CD14-positive monocyte (primary cell): ENCODE measurements around the gene CPA1. TPM values are rescaled to one million over a fixed set of nuclear protein-coding genes. Genes with fewer than 3 reads are reported as not detected.
A peak's percentile ranks its signal among the peaks of the same experiment; 100 is the strongest.

Experiments used
- DNase-seq, 3 donors: peaks; one replicate each; pipeline ENCODE4 v3.0.0-alpha.2; 2011 to 2022
- H2AFZ ChIP-seq: 2 replicates; pipeline ENCODE4 v1.6.0; 2012; ENCODE audit warnings: mild to moderate bottlenecking, low read depth, low read length, inconsistent platforms; ENCODE audit not compliant: insufficient read depth, poor library complexity, severe bottlenecking
- H3K27ac ChIP-seq, 2 donors: 1 replicate in 1 of 2; 2 replicates in 1 of 2; pipeline ENCODE4 v1.5.1; 2012 to 2013; ENCODE audit warnings: low read length in 2 of 2, control low read depth in 1 of 2, inconsistent platforms in 1 of 2, low read depth in 1 of 2, mild to moderate bottlenecking in 1 of 2
- H3K27me3 ChIP-seq, 2 donors: one replicate each; pipeline versions ENCODE4 v1.6.0 to v1.6.1; 2011 to 2013; ENCODE audit warnings: low read length in 2 of 2; ENCODE audit not compliant: control insufficient read depth in 2 of 2, insufficient read depth in 2 of 2
- H3K36me3 ChIP-seq, 2 donors: replicated peaks in 1 of 2; 1 replicate in 1 of 2; 2 replicates in 1 of 2; pipeline versions ENCODE4 v1.5.1 to v1.6.1; 2012 to 2013; ENCODE audit warnings: low read length in 2 of 2, control low read depth in 1 of 2, inconsistent platforms in 1 of 2, mild to moderate bottlenecking in 1 of 2; ENCODE audit not compliant: insufficient read depth in 2 of 2, control insufficient read depth in 1 of 2
- H3K4me1 ChIP-seq, 2 donors: 1 replicate in 1 of 2; 2 replicates in 1 of 2; pipeline versions ENCODE4 v1.5.1 to v1.6.1; 2012 to 2013; ENCODE audit warnings: low read length in 2 of 2, control low read depth in 1 of 2, inconsistent platforms in 1 of 2, mild to moderate bottlenecking in 1 of 2, moderate library complexity in 1 of 2; ENCODE audit not compliant: insufficient read depth in 2 of 2, control insufficient read depth in 1 of 2
- H3K4me2 ChIP-seq: replicated peaks from 2 replicates; pipeline ENCODE3; 2012; ENCODE audit warnings: low read length, moderate library complexity, mild to moderate bottlenecking; ENCODE audit not compliant: poor library complexity, severe bottlenecking; ENCODE audit errors: extremely low read depth
- H3K4me3 ChIP-seq, 3 experiments: fragments of 200-600 bp in 1 of 3; sonication (generic) in 1 of 3; replicated peaks in 1 of 3; 1 replicate in 2 of 3; 2 replicates in 1 of 3; pipeline ENCODE4 v1.5.1; 2011 to 2013; ENCODE audit warnings: low read length in 3 of 3, mild to moderate bottlenecking in 3 of 3, control low read depth in 2 of 3, low read depth in 2 of 3, inconsistent platforms in 1 of 3, moderate library complexity in 1 of 3
- H3K79me2 ChIP-seq: 2 replicates; pipeline ENCODE4 v1.6.0; 2012; ENCODE audit warnings: mild to moderate bottlenecking, control low read depth, inconsistent platforms, low read length, moderate library complexity; ENCODE audit not compliant: insufficient read depth
- H3K9ac ChIP-seq: 2 replicates; pipeline ENCODE4 v1.6.0; 2017; ENCODE audit warnings: low read length, mild to moderate bottlenecking; ENCODE audit not compliant: insufficient read depth, poor library complexity, severe bottlenecking
- H3K9me3 ChIP-seq, 2 donors: replicated peaks in 1 of 2; 1 replicate in 1 of 2; 2 replicates in 1 of 2; pipeline versions ENCODE4 v1.5.1 to v1.6.1; 2012 to 2013; ENCODE audit warnings: low read length in 2 of 2, control low read depth in 1 of 2; ENCODE audit not compliant: control insufficient read depth in 1 of 2, insufficient read depth in 1 of 2
- H4K20me1 ChIP-seq: 2 replicates; pipeline ENCODE4 v1.6.0; 2012; ENCODE audit warnings: mild to moderate bottlenecking, low read length, control low read depth, moderate library complexity; ENCODE audit not compliant: insufficient read depth
- H3K27ac Mint-ChIP-seq, 7 donors: one replicate each; pipeline ENCODE4 v1.8.0; 2020; ENCODE audit warnings: mild to moderate bottlenecking in 7 of 7, mixed read lengths in 7 of 7, moderate library complexity in 6 of 7, inconsistent platforms in 2 of 7
- H3K27me3 Mint-ChIP-seq, 3 donors: one replicate each; pipeline ENCODE4 v1.8.0; 2021 to 2022; ENCODE audit warnings: low read depth in 3 of 3, mild to moderate bottlenecking in 3 of 3, mixed read lengths in 3 of 3, moderate library complexity in 3 of 3, inconsistent platforms in 1 of 3
- H3K36me3 Mint-ChIP-seq, 2 donors: one replicate each; pipeline ENCODE4 v1.8.0; 2020; ENCODE audit warnings: mixed read lengths in 2 of 2, inconsistent platforms in 1 of 2, mild to moderate bottlenecking in 1 of 2
- H3K4me1 Mint-ChIP-seq: one replicate; pipeline ENCODE4 v1.8.0; 2020; ENCODE audit warnings: mild to moderate bottlenecking, mixed read lengths
- H3K4me3 Mint-ChIP-seq, 2 donors: one replicate each; pipeline ENCODE4 v1.8.0; 2020; ENCODE audit warnings: mild to moderate bottlenecking in 2 of 2, mixed read lengths in 2 of 2, moderate library complexity in 1 of 2
- H3K9me3 Mint-ChIP-seq, 7 donors: one replicate each; pipeline ENCODE4 v1.8.0; 2020 to 2022; ENCODE audit warnings: mixed read lengths in 7 of 7, mild to moderate bottlenecking in 6 of 7, moderate library complexity in 6 of 7, inconsistent platforms in 2 of 7
- WGBS: methylation state at CpG from one replicate; pipeline ENCODE4 v1.1.5; 2013; ENCODE audit warnings: missing lambda C conversion rate; ENCODE audit not compliant: insufficient coverage; 5-methylcytosine and 5-hydroxymethylcytosine counted together
- intact Hi-C, 2 donors: fragments of 100-400 bp; cut with micrococcal nuclease; formaldehyde crosslinking; loops; one replicate each; pipeline versions ENCODE4 v1.15.0 to v1.15.1; 2023
- polyA plus RNA-seq, 3 donors: library from polyadenylated mRNA; depleted of rRNA in 1 of 3; unstranded in 2 of 3; stranded (reverse) in 1 of 3; fragments of 300-500 nt in 2 of 3; fragments of >200 nt in 1 of 3; fragmentation: Illumina TruSeq in 2 of 3; gene quantifications; 1 replicate in 2 of 3; 2 replicates in 1 of 3; pipeline ENCODE4 v1.2.3, GENCODE V29; 2012 to 2021
- TF ChIP-seq, protein P1 (sequence below): fragments of 200-600 bp; IDR thresholded peaks from one replicate; pipeline ENCODE4 v1.8.0; 2022; ENCODE audit warnings: antibody characterized with exemption, mild to moderate bottlenecking

CPA1 gene
- polyA plus RNA-seq, 3 donors = not detected

DNA sequence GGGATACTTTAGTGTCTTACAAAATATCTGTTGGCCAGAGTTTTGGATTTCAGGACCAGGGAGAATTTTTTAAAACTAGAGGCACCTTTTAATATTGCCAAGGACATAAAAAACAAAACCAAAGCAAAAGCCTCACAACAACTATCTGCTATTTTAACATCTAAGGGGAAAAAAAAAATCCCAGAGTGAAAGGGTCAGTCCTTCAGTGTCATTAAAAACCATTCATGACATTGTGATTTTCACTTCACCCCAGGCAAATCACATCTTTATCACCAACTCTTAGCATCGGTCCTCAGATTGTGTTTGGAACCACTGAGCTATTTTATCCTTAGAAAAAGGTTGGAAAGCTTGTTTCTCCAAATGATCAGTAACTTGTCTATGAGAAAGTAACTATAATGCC lies 49.8 kb downstream of the CPA1 start:
- intact Hi-C loops = loop anchor here in 1 of 2 donors (10.0 kb wide), 1 partner anchor 235 kb away; the partner anchor contains the start of gene COPG2
- H3K4me3 Mint-ChIP-seq = no peak overlapping the region
- H3K27ac Mint-ChIP-seq = no peak overlapping the region
- no peak overlapping the region for H3K4me3 ChIP-seq
- H3K4me2 ChIP-seq = no peak overlapping the region
- H3K4me1 Mint-ChIP-seq = peaks cover 11% of the 10 kb centered on the region
- no peak for DNase-seq
- H3K4me1 ChIP-seq = peaks cover 32 to 44% of the 10 kb centered on the region in 2 donors
- TF ChIP-seq, protein P1, sequence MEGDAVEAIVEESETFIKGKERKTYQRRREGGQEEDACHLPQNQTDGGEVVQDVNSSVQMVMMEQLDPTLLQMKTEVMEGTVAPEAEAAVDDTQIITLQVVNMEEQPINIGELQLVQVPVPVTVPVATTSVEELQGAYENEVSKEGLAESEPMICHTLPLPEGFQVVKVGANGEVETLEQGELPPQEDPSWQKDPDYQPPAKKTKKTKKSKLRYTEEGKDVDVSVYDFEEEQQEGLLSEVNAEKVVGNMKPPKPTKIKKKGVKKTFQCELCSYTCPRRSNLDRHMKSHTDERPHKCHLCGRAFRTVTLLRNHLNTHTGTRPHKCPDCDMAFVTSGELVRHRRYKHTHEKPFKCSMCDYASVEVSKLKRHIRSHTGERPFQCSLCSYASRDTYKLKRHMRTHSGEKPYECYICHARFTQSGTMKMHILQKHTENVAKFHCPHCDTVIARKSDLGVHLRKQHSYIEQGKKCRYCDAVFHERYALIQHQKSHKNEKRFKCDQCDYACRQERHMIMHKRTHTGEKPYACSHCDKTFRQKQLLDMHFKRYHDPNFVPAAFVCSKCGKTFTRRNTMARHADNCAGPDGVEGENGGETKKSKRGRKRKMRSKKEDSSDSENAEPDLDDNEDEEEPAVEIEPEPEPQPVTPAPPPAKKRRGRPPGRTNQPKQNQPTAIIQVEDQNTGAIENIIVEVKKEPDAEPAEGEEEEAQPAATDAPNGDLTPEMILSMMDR = no peak
- H3K9ac ChIP-seq = no peak overlapping the region
- WGBS = no CpG with 5 or more reads among the region's 1 CpG
- no peak overlapping the region for H3K27ac ChIP-seq
- peaks cover 11% of the 10 kb centered on the region for H3K79me2 ChIP-seq
- no peaks in the 10 kb centered on the region for H3K36me3 ChIP-seq
- no peaks in the 10 kb centered on the region for H3K9me3 ChIP-seq
- H3K27me3 ChIP-seq = no peaks in the 10 kb centered on the region
- H3K9me3 Mint-ChIP-seq = peaks cover 0 to under 1% (median 0%) of the 10 kb centered on the region in 7 donors
- peaks cover 0 to 3% (median 0%) of the 10 kb centered on the region in 3 donors for H3K27me3 Mint-ChIP-seq
- no peak overlapping the region for H2AFZ ChIP-seq
- H3K36me3 Mint-ChIP-seq = peaks cover 6 to 7% of the 10 kb centered on the region in 2 donors
- H4K20me1 ChIP-seq = no peaks in the 10 kb centered on the region

GRCh38 chr7:130430841-130431666 lies 50.8 kb downstream of the CPA1 start:
- H3K9me3 Mint-ChIP-seq = peaks cover 0 to 2% (median 0%) of the 10 kb centered on the region in 7 donors
- H3K9ac ChIP-seq = no peak overlapping the region
- peaks cover 0 to 3% (median 0%) of the 10 kb centered on the region in 3 donors for H3K27me3 Mint-ChIP-seq
- H3K27me3 ChIP-seq = no peaks in the 10 kb centered on the region
- H3K36me3 Mint-ChIP-seq = peaks cover 3 to 4% of the 10 kb centered on the region in 2 donors
- no peaks in the 10 kb centered on the region for H4K20me1 ChIP-seq
- H3K79me2 ChIP-seq = peaks cover 11% of the 10 kb centered on the region
- TF ChIP-seq, protein P1 = no peak
- H3K36me3 ChIP-seq = no peaks in the 10 kb centered on the region
- no peaks in the 10 kb centered on the region for H3K9me3 ChIP-seq
- no peak overlapping the region for H3K4me3 Mint-ChIP-seq
- no peak overlapping the region for H3K27ac Mint-ChIP-seq
- peaks cover 13% of the 10 kb centered on the region for H3K4me1 Mint-ChIP-seq
- H3K4me2 ChIP-seq = peak overlapping the region; percentile 18
- H3K4me3 ChIP-seq = peak overlapping the region in 1 of 3 experiments; percentile 19
- DNase-seq = no peak
- 54% methylated on average over 2 of the region's 5 CpGs for WGBS
- intact Hi-C loops = loop anchor here in 1 of 2 donors (10.0 kb wide), 1 partner anchor 234 kb away; the partner anchor contains the start of gene COPG2
- H3K27ac ChIP-seq = no peak overlapping the region
- H2AFZ ChIP-seq = peak overlapping the region; percentile 43
- peaks cover 35 to 47% of the 10 kb centered on the region in 2 donors for H3K4me1 ChIP-seq
